Fibroblast of peridontal ligament (primary cell): Measurements from ENCODE around the gene GET4.
A peak's percentile ranks its signal among the peaks of the same experiment; 100 is the strongest.
"Not testable (repeated sequence)": the region's sequence is repeated elsewhere in the genome, so short reads cannot be mapped to it uniquely, and the experiment has no call there.

ENCODE experiments used
- DNase-seq: peaks from one replicate; pipeline ENCODE4 v3.0.0-alpha.2; 2010; ENCODE audit errors: extremely low read depth

The GET4 gene

DNA sequence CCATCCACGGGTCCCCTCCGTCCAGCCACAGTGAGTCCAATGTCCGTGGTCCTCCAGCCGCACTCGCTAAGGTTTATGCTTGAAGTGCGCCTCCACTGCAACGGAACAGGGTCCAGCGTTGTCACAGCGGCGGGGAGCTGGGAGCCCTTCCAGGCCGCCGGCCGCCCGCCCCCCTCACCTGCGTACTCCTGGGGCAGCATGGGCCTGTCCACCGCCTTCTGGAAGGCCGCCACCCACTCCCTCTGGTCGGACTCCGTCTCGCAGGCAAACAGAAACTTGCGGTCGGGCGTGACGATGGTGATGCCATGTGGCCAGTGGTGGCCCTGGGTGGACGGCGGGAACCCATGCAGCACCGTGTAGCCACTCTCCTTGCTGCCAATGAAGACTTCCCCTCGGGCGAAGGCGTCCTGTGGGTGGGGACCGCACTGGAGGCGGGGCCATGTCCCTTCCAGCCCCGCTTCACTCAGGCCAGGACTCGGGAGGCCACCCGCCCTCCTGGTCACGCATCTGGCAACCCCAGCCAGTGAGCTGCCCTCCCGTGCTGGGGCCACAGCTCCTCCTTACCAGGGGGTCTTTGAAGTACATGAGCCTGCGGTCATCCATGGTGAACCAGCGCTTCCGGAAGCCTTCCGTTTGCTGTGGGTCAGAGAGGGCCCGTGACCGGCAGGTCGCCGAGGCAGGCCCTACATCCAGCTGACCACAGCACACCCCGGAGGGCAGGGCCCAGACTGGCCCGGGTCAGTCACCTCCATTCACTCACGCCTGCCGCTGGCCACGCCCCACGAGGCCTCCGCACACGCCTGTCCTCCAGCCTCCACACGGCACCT is 22.7 kb downstream of the GET4 start:
- no peak for DNase-seq

DNA sequence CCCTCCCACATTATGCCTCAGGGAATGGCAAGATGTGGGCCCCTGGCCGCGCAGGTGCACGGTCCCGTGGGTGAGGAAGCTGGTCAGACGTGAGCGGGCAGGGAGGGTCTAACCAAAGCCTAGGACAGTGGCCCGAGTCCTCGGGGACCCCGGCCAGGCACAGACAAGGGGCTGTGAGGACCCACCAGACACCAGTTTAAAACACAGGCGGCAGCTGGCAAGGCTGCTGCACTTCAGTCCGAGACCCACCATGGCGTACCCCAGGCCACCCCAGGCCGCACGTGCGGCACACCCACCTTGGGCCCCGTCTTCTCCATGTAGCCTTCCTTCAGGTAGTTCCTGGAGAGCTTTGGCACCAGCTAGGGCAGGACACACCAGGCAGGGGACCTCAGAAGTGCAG is 23.5 kb downstream of the GET4 start:
- no peak for DNase-seq

DNA sequence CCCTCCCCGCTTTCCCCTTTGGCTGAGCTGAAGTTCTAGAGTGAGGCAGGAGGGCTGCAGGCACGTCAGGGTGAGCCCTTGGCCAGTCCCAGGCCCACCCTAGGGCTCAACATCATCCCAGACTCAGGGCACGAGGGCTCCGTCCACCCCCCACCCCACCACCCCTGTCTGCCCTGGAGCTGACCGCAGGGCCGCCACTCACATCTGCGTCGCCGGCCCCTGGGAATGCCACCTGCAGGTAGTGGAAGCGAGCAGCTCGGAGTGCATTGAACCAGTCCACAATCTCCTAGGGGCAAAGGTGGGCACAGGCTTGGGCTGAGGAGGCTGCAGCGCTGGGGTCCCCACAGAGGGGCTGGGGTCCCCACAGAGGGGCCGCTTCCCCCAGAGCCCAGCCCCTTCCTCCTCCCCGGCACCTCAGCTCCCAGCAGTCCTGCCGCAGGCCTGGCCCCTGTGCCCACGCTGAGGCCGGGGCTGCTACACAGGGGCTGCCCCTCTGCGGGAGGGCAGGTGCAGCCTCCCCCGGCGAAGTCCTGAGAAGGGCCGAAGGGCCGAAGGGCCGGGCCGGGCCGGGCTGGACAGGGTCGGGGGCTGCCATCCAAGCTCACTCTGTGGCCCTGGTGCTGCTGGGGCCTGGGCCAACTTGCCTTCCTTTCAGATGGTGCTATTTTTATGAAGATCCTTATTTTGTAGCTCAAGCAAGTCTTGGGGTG is 24.1 kb downstream of the GET4 start:
- DNase-seq: no peak

DNA sequence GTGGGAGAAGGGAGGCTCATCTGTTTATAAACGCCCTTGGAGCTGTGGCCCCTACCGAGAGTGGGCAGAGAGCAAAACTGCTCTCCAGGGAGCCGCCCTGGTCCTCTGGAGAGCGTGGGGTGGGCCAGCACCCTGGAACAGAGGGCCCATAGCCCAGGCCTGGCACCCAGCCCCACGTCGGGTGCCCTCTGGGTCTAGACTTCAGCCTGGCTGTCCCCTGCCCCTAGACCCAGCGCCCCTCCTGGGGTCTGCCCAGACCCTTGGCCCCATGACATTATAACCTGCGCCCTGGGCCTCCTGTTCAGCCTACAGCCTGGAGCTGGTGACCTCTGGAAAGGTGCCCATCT is 24.7 kb downstream of the GET4 start:
- no peak for DNase-seq

DNA sequence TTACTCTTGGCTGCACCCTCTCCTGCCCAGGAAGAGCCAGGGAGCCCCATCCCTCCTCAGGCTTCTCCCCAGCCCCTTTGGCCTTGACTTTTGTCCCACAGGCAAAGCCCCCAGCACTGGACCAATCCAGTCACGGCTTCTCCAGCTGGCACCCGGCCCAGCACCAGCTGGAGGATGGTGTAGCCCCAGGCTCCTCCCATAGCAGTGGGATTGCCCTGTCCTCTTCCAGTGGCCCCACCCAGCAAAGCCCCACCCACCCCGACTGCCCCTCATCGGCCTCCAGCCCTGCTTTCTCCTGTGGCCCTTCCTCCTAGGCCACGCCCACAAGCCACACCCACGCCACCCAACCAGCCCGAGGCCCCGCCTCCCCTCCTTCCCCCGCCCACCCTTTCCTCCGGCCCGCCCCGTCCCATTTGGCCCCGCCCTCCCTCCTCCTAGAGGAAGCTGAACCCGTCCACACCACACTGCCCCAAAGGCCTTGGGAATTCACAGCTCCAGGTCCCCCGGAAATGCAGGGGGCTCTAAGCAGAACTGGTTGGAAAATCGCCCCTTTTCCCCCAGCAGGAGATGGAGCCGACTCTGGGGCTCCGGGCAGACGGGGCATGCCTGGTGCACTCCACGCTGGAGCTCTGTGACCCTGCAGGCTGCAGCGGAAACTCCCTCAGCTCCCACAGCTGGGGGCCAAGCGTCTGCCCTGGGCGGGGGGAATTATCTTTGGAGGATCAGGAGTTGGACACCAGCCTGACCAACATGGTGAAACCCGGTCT is 25.2 kb downstream of the GET4 start:
- DNase-seq: peak; percentile 52

DNA sequence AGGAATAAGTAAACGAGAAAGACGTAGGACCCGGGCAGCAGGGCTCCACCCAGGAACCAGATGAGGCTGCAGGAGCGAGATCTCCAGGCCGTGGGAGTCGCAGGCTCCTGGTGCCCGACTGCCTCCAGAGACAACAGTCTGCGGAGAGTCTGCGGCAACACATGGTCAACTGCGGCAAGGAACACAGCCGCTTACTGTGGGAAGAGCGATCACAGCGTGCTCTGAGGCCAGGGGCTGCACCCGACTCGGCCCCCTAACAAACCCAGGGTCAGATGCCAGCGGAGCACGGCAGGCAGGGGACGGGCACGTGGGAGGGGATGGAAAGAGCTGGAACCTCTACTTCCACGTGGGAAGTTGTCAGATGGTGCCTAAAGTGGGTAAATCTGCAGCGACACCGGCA is 26.6 kb downstream of the GET4 start:
- DNase-seq: no peak

DNA sequence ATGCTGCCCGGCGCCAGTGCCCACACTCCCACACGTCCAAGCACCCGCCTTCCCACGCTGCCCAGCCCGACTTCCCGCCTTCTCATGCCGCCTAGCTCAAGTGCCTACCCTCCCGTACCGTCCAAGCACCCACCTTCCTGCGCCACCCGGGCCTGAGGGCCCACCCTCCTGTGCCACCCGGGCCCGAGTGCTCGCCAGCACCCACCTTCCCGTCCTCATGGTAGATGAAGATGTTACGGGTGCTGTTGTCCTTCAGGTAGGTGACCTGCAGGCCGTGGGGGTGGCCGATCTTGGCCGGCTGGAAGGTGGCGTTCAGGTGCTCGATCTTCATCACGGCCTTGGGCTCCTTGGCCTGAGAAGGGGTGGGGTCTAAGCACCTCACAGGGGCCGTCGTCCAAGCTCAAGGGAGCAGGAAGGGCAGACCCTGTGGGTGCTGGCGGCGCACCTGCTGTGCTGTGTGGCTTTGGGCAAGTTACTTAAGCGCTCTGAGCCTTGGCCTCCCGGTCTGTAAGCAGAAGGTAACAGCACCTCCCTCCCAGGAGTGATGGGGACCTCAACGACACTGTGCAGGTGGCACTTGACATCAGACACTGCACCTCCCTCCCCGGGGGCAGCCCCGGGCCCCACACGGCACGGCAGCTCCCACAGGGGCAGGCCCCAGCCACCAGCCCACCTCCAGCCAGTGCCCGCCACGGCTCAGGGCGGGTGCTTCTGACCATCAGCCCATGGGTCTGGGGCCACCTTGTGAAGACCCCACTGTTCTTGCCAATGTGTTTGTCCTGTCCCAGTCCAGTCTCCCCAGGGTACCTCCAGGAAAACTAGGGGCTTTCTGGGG is 27.8 kb downstream of the GET4 start:
- DNase-seq: no peak

DNA sequence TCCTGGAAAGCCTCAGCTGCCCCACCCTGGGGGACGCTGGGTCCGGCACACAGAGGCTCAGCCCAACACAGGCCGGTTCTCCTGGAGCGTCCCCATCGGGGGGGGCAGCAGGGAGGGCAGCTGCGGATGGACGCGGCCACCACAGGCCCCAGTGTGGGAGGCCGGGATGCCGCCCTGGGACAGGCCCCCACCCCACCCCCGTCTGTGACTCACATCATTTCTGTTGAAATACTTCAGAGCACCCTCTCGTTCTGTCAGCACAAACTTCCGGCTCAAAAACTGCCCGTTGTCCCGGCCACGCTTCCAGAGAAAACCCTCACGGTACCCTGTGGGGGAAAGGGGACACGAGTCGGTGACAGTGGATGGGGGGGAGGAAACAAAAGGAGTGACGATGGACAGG is 28.5 kb downstream of the GET4 start:
- DNase-seq: no peak

DNA sequence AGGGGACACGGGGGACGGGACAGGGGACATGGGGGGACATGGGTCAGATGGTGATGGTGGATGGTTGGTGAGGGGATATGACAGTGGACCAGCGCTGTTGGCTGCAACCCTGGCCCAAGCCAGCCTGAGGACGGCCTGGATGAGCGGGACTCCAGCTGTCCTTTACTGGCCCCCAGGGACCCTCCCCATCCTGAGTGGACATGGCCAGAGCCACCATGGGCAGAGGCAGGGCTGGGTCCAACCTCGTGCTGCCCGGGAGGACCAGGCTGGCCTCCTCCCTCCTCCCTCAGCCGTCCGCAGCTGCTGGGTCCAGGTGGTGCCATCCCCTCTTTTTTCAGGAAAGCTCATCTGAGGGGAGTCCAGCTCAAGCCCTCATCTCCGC is 30.4 kb downstream of the GET4 start:
- no peak for DNase-seq

DNA sequence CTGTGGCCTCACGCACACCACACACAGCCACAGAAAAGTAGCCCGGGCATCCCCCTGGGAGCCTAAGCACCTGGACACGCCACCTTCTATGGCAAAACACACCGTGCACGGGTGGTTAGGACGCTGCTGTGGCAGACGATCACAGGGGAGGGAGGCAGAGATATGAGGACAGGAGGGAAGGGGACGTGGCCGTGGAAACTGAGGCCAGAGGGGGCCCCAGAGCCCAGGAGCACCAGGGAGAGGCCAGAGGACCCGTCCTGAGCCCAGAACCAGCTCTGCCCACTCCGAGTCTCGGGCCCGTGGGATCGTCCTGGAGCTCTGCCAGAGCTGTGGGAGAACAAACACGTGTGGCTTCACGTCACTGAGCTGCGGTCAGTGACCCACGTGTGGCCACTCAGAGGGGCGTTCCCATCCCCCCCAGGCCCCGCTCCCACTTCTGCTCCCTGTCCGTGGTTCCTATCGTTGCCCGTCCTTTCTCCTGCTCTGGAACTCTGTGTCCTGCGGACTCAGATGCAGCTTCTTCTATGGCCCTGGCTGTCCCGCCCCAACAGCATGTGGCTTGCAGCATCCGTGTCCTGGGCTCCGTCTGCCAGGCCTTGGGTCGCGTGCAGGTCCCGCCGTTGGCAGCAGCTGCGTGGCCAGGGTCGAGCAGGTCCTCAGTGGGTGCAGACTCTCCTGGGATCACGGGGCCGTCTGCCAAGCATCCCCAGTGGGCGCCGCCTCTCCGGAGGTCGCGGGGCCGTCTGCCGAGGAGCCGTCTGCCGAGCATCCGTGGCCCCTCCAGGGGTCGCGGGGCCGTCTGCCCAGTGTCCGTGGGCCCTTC is 31.0 kb downstream of the GET4 start:
- no peak for DNase-seq

DNA sequence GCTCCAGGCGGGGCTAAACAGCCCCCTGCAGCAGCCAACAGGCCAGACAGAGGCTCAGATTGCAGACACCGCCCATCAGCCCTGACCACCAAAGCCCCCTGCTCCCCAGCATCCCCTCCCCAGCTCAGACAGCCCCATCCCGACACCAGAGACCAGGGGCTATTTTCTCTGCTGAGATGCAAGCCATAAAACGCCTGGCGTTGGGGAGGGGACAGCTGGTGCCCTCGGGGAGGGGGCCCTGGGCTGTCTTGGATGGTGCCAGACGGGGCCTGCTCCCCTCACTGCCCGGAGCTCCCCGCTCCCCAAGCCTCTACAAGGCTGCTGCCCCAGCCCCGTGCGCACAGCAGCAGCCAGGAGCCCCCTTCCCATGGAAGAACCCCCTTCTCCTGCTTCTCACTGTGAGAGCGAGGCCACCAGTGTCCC is 31.8 kb downstream of the GET4 start:
- no peak for DNase-seq

DNA sequence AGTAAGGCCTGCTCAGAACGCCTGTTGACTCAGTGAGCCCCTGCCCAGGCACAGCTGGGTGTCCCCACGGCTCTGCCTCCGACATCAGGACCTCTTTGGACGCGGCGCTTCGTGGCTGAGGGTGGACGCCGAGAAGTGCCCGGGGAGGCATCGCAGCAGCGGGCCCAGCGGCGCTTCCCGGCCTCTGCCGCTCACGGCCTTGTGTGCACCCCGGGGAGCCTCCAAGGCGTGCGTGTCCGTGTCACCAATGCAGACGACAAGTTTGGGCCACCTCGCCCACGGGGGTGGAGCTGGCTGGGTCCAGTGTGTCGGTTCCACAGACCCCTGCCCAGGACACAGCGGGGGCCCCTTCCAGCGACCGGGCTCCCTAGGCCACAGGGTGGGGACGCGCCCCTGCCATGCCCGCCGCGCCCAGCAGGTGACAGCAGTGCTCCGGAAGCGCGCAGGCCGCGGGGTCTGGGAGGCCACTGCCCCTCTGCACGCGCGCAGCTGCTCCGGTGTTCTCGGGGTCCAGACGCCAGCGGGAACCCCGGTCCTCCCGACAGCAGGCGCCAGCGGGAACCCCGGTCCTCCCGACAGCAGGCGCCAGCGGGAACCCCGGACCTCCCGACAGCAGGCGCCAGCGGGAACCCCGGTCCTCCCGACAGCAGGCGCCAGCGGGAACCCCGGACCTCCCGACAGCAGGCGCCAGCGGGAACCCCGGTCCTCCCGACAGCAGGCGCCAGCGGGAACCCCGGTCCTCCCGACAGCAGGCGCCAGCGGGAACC is 32.4 kb downstream of the GET4 start:
- DNase-seq: not testable (repeated sequence)

DNA sequence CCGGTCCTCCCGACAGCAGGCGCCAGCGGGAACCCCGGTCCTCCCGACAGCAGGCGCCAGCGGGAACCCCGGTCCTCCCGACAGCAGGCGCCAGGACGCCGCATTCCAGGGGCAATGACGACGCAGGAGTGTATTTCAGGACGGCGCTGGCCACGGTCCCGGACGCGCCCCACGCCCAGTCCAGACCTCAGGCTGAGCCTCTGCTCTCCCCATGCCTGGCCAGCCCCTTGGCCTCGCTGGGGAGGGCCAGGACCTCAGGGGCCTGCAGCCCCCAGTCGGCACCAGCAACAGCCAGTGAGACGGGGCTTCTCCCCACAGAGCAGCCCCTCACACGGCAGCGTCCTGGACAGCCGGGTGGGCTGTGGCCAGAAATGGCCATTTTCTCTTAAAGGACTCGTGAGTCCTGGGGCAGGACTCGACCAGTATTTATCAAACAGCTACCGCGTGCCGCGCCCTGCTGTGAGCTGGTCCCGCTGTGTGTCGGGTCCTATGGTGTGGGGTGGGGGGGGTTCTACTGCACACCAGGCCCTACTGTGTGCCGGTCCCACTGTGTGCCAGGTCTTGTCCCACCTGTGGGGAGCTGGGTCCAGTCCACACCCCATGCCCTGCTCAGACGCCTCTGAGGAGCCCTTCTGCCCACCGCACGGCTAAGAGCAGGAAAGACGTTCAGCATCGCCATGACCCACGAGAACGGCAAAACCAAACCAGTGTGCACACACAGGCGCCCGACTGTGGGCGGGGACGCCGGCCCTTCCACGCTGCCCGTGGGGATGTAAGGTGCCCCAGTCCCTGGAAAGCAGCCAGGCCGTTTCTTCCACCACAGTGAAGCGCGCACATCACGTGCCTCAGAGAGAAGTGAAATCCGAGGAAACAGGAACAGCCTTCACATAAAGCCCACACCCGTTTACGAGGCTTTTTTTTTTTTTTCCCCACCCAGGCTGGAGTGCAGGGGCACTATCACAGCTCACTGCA is 33.3 kb downstream of the GET4 start:
- peak; percentile 18 for DNase-seq

DNA sequence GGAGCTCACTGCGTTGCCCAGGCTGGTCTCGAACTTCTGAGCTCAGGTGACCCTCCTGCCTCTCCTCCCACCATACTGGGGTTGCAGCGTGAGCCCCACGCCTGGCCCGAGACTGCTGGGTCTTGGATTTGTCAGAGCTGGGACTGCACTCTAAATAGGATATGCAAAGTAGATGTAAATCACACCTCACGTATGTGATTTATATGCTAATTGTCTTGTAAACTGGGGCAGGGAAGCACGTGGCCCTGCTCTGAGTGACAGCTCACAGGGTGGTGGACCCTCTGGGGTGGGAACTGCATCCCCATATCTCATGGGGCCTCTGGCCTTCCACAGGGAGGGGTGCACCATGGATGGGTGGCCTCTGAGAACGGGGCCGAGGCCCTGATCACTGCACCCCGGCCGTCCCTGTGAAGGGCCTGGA is 34.1 kb downstream of the GET4 start:
- DNase-seq: no peak

DNA sequence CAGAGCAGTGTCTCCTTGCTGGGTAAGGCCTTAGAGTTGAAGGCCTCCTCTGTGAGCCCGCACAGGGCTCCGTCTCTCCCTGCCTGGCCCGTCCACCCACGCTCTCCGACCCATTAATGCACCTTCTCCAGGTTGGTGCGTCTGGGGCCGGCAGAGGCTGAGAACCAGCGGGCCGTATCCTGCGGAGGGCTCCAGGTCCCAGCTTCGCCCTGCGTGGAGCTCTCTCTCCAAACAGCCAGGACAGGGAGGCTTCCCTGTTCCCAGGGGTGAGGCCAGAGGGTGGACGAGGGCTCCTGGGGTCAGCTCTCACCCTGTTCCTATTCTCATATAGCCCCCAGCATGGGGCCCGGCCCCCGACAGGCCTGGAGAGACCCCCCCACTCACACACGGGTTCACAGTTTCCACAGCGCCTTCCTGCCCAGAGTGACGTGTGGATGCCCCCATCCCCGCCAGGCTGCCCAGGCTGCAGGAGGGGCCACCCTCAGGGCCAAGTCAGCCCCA is 34.6 kb downstream of the GET4 start:
- DNase-seq: no peak

DNA sequence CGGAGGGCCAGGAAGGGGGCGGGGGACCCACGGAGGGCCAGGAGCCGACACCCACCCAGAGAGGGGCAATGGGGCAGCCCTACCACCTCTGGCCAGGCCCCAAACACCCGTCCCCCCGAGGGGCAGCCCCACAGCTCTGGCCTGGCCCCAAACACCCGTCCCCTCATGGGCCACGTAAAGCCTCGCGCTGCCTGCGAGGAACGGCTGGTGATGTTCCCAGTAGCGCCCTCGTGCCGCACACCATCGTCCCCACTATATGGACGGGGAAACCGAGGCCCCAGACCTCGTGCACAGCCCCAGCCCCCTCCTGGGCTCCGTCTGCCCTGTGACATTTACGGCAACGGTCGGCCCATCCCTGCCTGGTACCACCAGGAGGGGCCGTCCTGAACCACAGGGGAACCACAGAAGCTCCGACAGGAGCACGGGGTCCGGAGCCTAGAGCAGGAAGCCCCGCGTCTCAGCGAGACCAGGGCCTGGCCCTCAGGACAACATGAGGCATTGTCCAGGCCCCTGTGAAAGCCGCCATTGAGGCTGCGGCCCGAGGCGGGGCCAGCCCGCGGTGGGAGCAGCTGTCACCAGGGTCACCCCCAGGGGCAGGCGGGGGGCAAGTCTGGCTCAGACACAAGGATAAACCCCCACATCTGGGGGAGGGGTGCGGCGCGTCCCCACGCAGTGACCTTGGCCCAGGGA is 35.6 kb downstream of the GET4 start:
- DNase-seq: no peak

DNA sequence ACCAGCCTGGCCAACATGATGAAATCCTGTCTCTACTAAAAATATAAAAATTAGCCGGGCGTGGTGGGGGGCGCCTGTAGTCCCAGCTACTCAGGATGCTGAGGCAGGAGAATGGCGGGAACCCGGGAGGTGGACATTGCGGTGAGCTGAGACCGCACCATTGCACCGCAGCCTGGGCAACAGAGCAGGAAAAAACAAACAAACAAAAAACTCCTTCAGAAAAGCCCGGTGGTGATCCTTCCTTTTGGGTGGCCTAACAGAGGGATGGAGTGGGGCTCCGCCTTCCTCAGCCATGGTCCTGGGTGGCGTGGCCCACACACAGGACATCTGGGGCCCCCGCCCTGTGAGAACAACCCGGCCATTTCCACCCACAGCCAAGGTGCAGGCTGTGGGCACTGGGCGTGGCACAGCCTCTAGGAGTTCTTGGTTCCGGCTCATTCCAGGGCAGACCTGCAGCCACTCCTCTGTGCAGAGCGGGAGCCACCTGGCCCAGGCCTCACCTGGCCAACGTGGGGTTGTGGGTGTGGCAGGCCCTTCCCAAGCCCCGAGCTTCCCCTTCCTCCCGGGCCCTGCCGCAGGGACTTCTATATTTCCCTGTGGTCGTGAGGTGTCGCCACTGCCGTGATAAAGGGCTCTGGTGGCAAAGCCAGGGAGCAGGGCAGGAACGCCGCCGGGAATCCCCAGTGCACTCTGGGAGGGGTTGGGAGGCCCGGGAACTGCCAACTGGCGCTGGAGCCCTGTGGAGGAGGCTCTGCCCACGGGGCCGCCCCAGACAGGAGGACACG is 37.6 kb downstream of the GET4 start:
- no peak for DNase-seq
